Panc1 (cell line): ENCODE results near the gene CRYGD.

Source experiments
- CTCF ChIP-seq: fragments of 450-650 bp; IDR thresholded peaks from 2 replicates; pipeline ENCODE4 v1.5.1; 2017; ENCODE audit warnings: mild to moderate bottlenecking
- POLR2AphosphoS5 ChIP-seq: IDR thresholded peaks from 2 replicates; pipeline ENCODE4 v1.6.1; 2012; ENCODE audit warnings: mild to moderate bottlenecking, low read depth, low read length, moderate library complexity
- SIN3A ChIP-seq: IDR thresholded peaks from 2 replicates; pipeline ENCODE4 v1.6.1; 2012; ENCODE audit warnings: low read depth, mild to moderate bottlenecking, low read length, moderate library complexity, borderline replicate concordance; ENCODE audit not compliant: insufficient read depth
- TF ChIP-seq, protein P1 (sequence below), 2 experiments: IDR thresholded peaks; 2 replicates each; pipeline ENCODE4 v1.6.1; 2011 to 2012; ENCODE audit warnings: low read depth in 2 of 2, control low read depth in 1 of 2, low read length in 1 of 2, mild to moderate bottlenecking in 1 of 2, moderate library complexity in 1 of 2; ENCODE audit not compliant: insufficient read depth in 1 of 2

GRCh38 chr2:208147759-208148158 lies 23.4 kb upstream of the CRYGD start:
- TF ChIP-seq POLR2AphosphoS5 (no peak), CTCF (no peak), SIN3A (no peak)
- TF ChIP-seq, protein P1, sequence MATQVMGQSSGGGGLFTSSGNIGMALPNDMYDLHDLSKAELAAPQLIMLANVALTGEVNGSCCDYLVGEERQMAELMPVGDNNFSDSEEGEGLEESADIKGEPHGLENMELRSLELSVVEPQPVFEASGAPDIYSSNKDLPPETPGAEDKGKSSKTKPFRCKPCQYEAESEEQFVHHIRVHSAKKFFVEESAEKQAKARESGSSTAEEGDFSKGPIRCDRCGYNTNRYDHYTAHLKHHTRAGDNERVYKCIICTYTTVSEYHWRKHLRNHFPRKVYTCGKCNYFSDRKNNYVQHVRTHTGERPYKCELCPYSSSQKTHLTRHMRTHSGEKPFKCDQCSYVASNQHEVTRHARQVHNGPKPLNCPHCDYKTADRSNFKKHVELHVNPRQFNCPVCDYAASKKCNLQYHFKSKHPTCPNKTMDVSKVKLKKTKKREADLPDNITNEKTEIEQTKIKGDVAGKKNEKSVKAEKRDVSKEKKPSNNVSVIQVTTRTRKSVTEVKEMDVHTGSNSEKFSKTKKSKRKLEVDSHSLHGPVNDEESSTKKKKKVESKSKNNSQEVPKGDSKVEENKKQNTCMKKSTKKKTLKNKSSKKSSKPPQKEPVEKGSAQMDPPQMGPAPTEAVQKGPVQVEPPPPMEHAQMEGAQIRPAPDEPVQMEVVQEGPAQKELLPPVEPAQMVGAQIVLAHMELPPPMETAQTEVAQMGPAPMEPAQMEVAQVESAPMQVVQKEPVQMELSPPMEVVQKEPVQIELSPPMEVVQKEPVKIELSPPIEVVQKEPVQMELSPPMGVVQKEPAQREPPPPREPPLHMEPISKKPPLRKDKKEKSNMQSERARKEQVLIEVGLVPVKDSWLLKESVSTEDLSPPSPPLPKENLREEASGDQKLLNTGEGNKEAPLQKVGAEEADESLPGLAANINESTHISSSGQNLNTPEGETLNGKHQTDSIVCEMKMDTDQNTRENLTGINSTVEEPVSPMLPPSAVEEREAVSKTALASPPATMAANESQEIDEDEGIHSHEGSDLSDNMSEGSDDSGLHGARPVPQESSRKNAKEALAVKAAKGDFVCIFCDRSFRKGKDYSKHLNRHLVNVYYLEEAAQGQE (IDR thresholded peaks at IDR 0.05; ENCODE audit: insufficient read depth in 1 of 2, low read depth in 2 of 2, low read length in 1 of 2) = no peak
